ENCODE measurements around the gene ADM5.

Gene ADM5

DNA sequence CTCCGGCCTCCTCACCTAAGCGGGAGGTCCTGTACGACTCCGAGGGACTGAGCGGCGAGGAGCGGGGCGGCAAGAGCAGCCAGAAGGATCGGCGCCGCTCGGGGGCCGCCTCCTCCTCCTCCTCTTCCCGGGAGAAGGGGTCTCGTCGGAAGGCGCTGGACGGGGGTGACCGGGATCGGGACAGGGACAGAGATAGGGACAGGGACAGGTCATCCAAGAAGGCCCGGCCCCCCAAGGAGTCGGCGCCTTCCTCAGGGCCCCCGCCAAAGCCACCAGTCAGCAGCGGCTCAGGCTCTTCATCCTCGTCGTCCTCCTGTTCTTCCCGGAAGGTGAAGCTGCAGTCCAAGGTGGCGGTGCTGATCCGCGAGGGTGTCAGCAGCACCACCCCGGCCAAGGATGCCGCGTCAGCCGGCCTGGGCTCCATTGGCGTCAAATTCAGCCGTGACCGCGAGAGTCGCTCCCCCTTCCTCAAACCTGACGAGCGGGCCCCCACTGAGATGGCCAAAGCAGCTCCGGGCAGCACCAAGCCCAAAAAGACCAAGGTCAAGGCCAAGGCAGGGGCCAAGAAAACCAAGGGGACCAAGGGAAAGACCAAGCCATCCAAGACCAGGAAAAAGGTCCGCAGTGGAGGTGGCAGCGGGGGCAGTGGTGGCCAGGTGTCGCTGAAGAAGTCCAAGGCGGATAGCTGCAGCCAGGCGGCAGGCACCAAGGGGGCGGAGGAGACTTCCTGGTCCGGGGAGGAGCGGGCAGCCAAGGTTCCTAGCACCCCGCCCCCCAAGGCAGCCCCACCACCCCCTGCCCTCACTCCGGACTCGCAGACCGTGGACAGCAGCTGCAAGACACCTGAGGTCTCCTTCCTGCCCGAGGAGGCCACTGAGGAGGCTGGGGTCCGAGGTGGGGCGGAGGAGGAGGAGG lies 36.6 kb upstream of the ADM5 start:
- Histone ChIP-seq H3K4me3 (ENCODE audit: low read depth, low read length) (no peak overlapping the region), H3K9me3 (ENCODE audit: control insufficient read depth, insufficient read depth, low read length) (no peaks in the 10 kb centered on the region), H3K27me3 (ENCODE audit: control insufficient read depth, insufficient read depth, low read length) (no peaks in the 10 kb centered on the region), H3K4me1 (ENCODE audit: control insufficient read depth, insufficient read depth, low read length) (peaks cover 3% of the 10 kb centered on the region), H3K9ac (ENCODE audit: low read depth, low read length) (no peak overlapping the region), H3K36me3 (ENCODE audit: control insufficient read depth, insufficient read depth, low read length) (peaks cover 66% of the 10 kb centered on the region)

DNA sequence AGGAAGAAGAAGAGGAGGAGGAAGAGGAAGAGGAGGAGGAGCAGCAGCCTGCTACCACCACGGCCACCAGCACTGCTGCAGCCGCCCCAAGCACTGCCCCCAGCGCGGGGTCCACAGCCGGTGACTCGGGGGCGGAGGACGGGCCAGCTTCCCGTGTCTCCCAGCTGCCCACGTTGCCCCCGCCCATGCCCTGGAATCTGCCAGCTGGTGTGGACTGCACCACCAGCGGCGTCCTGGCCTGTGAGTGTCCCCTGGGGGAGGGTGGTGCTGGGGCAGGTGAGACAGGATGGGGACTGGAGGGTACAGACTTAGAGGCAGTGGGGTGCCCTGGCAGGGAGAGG lies 36.0 kb upstream of the ADM5 start:
- Histone ChIP-seq H3K9ac (ENCODE audit: low read depth, low read length) (no peak overlapping the region), H3K9me3 (ENCODE audit: control insufficient read depth, insufficient read depth, low read length) (no peaks in the 10 kb centered on the region), H3K4me1 (ENCODE audit: control insufficient read depth, insufficient read depth, low read length) (peaks cover 3% of the 10 kb centered on the region), H3K4me3 (ENCODE audit: low read depth, low read length) (no peak overlapping the region), H3K36me3 (ENCODE audit: control insufficient read depth, insufficient read depth, low read length) (peaks cover 70% of the 10 kb centered on the region), H3K27me3 (ENCODE audit: control insufficient read depth, insufficient read depth, low read length) (no peaks in the 10 kb centered on the region)

DNA sequence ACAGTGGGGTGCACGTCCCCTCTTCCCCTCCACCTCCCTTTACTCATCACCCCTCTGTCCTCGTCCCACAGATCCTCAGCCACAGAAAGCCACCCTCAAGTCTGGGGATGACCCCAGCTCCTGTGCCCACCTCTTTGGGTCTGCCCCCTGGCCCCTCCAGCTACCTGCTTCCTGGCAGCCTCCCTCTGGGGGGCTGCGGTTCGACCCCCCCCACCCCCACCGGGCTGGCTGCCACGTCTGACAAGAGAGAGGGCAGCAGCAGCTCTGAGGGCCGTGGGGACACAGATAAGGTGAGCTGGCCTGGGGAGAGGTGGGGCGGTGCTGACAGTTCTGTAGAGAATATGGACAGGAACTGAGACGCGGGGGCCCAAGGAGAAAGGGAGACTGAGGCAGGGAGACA lies 34.8 kb upstream of the ADM5 start:
- Histone ChIP-seq H3K36me3 (ENCODE audit: control insufficient read depth, insufficient read depth, low read length) (peaks cover 75% of the 10 kb centered on the region), H3K4me3 (ENCODE audit: low read depth, low read length) (no peak overlapping the region), H3K4me1 (ENCODE audit: control insufficient read depth, insufficient read depth, low read length) (peaks cover 3% of the 10 kb centered on the region), H3K9me3 (ENCODE audit: control insufficient read depth, insufficient read depth, low read length) (no peaks in the 10 kb centered on the region), H3K9ac (ENCODE audit: low read depth, low read length) (no peak overlapping the region), H3K27me3 (ENCODE audit: control insufficient read depth, insufficient read depth, low read length) (no peaks in the 10 kb centered on the region)

DNA sequence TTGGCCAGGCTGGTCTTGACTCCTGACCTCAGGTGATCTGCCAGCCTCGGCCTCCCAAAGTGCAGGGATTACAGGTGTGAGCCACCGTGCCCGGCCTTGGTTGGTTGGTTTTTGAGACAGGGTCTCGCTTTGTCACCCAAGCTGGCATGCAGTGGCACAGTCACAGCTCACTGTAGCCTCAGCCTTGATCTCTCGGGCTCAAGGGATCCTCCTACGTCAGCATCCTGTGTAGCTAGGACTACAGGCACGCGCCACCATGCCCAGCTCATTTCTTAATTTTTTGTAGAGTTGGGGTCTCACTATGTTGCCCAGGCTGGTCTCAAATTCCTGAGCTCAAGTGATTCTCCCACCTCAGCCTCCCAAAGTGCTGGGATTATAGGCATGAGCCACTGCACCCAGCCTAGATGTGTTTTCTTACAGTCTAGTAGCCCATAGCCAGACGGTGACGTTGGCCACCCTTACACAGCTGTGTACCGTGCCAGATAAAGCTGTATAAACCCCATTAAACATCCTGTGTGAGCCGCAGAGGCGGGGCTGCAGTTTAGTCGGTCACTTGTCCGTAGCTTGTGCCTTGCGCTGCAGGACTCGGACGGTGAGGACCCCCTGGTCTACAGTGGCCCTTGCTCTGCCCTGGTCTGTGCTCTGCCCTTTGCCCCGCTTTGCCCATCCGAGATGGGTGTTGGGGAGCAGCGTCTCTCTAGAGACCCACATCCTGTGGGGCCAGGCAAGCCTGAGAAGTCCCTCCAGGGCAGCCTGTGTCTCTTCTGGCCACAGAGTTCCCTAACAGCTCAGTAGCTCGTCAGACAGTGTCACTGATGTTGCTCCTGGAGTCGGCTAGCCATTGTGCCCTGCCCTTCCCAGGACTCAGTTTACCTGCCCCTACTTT lies 33.6 kb upstream of the ADM5 start:
- no peaks in the 10 kb centered on the region for H3K27me3 ChIP-seq (ENCODE audit: control insufficient read depth, insufficient read depth, low read length)
- H3K4me3 ChIP-seq (ENCODE audit: low read depth, low read length): no peak overlapping the region
- peaks cover 76% of the 10 kb centered on the region for H3K36me3 ChIP-seq (ENCODE audit: control insufficient read depth, insufficient read depth, low read length)
- H3K9me3 ChIP-seq (ENCODE audit: control insufficient read depth, insufficient read depth, low read length): peaks cover 2% of the 10 kb centered on the region
- H3K9ac ChIP-seq (ENCODE audit: low read depth, low read length): no peak overlapping the region
- peaks cover 3% of the 10 kb centered on the region for H3K4me1 ChIP-seq (ENCODE audit: control insufficient read depth, insufficient read depth, low read length)

DNA sequence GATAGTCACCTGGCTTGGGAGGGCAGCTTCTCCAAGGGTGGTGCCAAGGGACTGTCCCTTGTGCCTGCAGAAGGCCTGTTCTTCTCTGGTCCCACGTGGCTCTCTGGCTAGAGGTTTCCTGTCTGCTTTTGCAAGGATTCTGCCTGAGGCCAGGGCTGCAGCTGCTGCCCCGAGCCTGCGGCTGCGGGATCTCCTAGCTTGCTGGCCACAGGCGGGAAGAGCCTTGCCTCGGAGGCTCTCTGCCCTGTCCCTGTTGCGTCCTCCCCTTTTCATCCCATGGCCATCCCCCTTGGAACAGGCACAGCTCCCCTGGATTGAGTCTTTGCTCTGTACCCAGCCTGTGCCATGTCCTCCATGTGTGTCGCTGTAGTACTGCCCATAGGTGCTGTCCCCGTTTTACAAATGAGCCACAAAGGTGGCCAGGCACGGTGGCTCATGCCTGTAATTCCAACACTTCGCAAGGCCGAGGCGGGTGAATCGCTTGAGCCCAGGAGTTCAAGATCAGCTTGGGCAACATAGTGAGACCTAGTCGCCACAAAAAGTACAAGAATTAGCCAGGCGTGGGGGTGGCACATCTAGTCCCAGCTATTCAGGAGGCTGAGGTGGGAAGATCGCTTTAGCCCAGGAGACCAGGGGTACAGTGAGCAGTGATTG lies 32.8 kb upstream of the ADM5 start:
- H3K9me3 ChIP-seq (ENCODE audit: control insufficient read depth, insufficient read depth, low read length): peaks cover 2% of the 10 kb centered on the region
- H3K27me3 ChIP-seq (ENCODE audit: control insufficient read depth, insufficient read depth, low read length): no peaks in the 10 kb centered on the region
- peaks cover 3% of the 10 kb centered on the region for H3K4me1 ChIP-seq (ENCODE audit: control insufficient read depth, insufficient read depth, low read length)
- no peak overlapping the region for H3K9ac ChIP-seq (ENCODE audit: low read depth, low read length)
- no peak overlapping the region for H3K4me3 ChIP-seq (ENCODE audit: low read depth, low read length)
- peaks cover 75% of the 10 kb centered on the region for H3K36me3 ChIP-seq (ENCODE audit: control insufficient read depth, insufficient read depth, low read length)

DNA sequence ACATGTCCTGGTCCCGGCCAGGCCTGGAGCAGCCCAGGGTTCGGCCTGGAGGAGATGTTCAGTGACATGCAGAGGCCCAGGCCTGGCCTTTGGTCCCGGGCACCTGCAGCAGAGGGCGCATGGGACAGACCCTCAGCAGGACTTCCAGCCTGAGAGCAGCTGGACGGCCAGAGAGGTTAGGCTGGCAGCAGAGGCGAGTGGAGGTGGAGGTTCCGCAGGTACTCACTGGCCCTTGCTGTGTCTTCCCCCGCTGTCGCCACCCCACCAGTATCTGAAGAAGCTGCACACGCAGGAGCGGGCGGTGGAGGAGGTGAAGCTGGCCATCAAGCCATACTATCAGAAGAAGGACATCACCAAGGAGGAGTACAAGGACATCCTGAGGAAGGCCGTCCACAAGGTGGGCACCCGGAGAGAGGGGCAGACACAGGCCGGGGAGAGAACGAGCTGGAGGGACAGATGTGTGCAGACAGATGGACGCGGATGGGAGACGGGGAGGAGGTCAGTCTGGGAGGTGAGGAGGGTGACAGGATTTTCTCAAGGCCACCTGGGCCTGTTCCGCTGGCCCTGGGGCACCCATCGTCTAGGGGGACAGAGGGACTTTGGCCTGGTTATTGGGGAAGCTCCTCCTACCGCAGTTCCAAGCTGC lies 31.8 kb upstream of the ADM5 start:
- H3K4me1 ChIP-seq (ENCODE audit: control insufficient read depth, insufficient read depth, low read length): peaks cover 3% of the 10 kb centered on the region
- H3K9me3 ChIP-seq (ENCODE audit: control insufficient read depth, insufficient read depth, low read length): peaks cover 2% of the 10 kb centered on the region
- H3K9ac ChIP-seq (ENCODE audit: low read depth, low read length): no peak overlapping the region
- no peak overlapping the region for H3K4me3 ChIP-seq (ENCODE audit: low read depth, low read length)
- H3K36me3 ChIP-seq (ENCODE audit: control insufficient read depth, insufficient read depth, low read length): peaks cover 80% of the 10 kb centered on the region
- H3K27me3 ChIP-seq (ENCODE audit: control insufficient read depth, insufficient read depth, low read length): no peaks in the 10 kb centered on the region

DNA sequence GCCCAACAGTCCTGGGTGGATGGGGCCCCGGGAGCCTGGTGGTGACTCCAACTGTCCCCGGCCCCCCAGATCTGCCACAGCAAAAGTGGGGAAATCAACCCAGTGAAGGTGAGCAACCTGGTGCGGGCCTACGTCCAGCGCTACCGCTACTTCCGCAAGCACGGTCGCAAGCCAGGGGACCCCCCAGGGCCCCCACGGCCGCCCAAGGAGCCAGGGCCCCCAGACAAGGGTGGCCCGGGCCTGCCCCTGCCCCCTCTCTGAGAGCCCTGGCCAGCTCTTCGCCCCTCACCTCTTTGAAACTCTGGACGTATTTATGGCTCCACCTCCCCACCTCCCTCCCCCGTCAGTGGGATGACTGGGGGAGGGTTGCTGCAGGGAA lies 31.3 kb upstream of the ADM5 start:
- Histone ChIP-seq H3K27me3 (ENCODE audit: control insufficient read depth, insufficient read depth, low read length) (no peaks in the 10 kb centered on the region), H3K4me1 (ENCODE audit: control insufficient read depth, insufficient read depth, low read length) (peaks cover 3% of the 10 kb centered on the region), H3K36me3 (ENCODE audit: control insufficient read depth, insufficient read depth, low read length) (peaks cover 79% of the 10 kb centered on the region), H3K9me3 (ENCODE audit: control insufficient read depth, insufficient read depth, low read length) (peaks cover 2% of the 10 kb centered on the region), H3K9ac (ENCODE audit: low read depth, low read length) (no peak overlapping the region), H3K4me3 (ENCODE audit: low read depth, low read length) (no peak overlapping the region)

DNA sequence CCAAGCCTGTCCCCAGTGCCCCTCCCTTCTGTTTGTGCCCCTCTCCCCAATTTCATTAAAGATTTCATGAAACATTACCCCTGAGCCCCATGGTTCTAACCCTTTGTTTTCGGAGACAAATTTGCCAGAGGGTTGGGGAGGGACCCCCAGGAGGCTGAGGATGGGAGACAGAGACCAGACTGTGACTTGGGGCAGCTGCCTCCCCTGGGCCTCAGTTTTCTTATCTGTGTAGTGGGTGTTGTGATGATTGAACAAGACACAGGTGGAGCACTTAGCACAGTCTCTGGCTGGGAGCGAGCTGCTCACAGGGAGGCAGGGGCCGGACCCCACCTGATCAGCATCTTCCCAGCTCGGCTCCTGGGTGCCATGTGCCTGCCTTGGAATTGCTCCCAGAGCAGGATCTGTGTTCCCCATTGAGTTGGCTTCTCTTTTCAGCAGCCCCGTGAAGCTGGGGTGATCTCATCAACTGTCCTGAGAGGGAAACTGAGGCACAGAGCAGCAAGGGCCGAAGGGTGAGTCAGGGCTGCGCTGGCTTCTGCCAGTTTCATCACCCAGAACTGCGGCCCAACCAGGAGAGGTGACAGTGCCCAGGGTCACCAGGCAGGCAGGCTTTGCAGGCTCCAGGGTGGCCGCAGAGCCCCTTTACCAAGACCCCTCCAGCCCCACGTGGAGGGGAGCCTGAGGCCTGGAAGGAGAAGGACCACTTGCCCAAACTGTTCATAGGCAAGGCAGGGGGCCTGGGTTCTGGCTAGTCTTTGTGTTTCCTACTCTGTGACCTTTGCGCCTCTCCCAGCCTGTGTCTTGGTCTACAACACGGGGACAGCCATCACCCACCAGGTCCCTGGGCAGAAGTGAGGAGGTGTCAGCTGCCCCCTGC lies 30.6 kb upstream of the ADM5 start:
- peaks cover 73% of the 10 kb centered on the region for H3K36me3 ChIP-seq (ENCODE audit: control insufficient read depth, insufficient read depth, low read length)
- H3K4me1 ChIP-seq (ENCODE audit: control insufficient read depth, insufficient read depth, low read length): peaks cover 3% of the 10 kb centered on the region
- peaks cover 2% of the 10 kb centered on the region for H3K9me3 ChIP-seq (ENCODE audit: control insufficient read depth, insufficient read depth, low read length)
- no peak overlapping the region for H3K4me3 ChIP-seq (ENCODE audit: low read depth, low read length)
- H3K9ac ChIP-seq (ENCODE audit: low read depth, low read length): no peak overlapping the region
- no peaks in the 10 kb centered on the region for H3K27me3 ChIP-seq (ENCODE audit: control insufficient read depth, insufficient read depth, low read length)

DNA sequence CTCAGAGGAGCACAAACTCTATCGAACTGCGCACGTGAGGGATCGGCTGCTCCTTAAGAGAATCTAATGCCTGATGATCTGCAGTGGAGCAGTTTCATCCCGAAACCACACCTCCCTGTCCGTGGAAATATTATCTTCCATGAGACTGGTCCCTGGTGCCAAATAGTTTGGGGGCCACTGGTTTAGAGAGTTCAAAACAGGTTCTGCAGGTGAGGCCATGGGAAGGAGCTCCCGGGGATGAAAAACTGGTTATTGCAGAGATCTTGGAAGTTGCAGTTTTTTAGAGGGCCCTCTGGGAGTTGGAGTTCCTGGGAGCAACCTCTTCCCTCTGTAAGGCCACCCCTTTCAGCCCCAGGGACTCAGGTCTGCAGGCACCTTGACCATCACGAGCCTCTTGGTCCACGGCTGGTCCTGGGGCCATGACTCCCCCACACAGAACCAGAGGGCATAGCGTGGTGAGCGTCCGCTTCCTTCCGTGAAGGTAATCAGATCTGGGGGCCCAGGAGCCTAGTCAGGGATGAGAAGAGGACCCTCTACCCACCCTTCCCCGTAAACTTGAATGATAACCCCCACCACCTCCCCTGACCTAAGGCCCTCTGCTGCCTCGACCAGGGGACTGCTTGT lies 28.9 kb upstream of the ADM5 start:
- H3K36me3 ChIP-seq (ENCODE audit: control insufficient read depth, insufficient read depth, low read length): peaks cover 62% of the 10 kb centered on the region
- H3K9ac ChIP-seq (ENCODE audit: low read depth, low read length): no peak overlapping the region
- H3K27me3 ChIP-seq (ENCODE audit: control insufficient read depth, insufficient read depth, low read length): no peaks in the 10 kb centered on the region
- H3K4me1 ChIP-seq (ENCODE audit: control insufficient read depth, insufficient read depth, low read length): peaks cover 3% of the 10 kb centered on the region
- H3K4me3 ChIP-seq (ENCODE audit: low read depth, low read length): no peak overlapping the region
- peaks cover 2% of the 10 kb centered on the region for H3K9me3 ChIP-seq (ENCODE audit: control insufficient read depth, insufficient read depth, low read length)

DNA sequence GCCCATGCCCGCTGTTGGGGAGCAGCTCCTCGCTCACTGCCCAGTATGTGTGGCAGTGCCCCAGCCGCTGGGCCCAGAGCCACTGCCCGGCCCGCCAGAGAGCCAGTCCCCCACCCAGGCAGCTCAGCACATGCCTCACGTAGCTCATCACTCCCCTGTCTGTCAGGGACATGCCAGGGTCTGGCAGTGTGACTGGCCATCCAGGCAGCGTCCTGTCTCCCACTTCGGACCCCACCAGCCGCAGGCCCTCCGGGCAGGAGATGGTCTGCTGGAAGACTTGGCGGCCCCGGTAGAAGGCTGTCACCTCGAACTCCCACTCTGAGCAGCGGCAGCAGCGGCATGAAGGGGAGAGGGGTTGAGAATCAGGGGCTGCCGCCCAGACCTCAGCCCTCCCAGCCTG lies 27.4 kb upstream of the ADM5 start:
- H3K4me3 ChIP-seq (ENCODE audit: low read depth, low read length): no peak overlapping the region
- H3K27me3 ChIP-seq (ENCODE audit: control insufficient read depth, insufficient read depth, low read length): no peaks in the 10 kb centered on the region
- H3K4me1 ChIP-seq (ENCODE audit: control insufficient read depth, insufficient read depth, low read length): no peaks in the 10 kb centered on the region
- H3K9me3 ChIP-seq (ENCODE audit: control insufficient read depth, insufficient read depth, low read length): peaks cover 2% of the 10 kb centered on the region
- H3K36me3 ChIP-seq (ENCODE audit: control insufficient read depth, insufficient read depth, low read length): peaks cover 49% of the 10 kb centered on the region
- H3K9ac ChIP-seq (ENCODE audit: low read depth, low read length): no peak overlapping the region
